HUES6 (cell line): ENCODE data around the gene ZNF366.

Experiments
- H3K27ac ChIP-seq: 2 replicates; pipeline ENCODE4 v1.7.0; 2013; ENCODE audit warnings: low read depth, mild to moderate bottlenecking, low read length, inconsistent platforms
- H3K27me3 ChIP-seq: 2 replicates; pipeline ENCODE4 v1.6.1; 2013; ENCODE audit warnings: low read length; ENCODE audit not compliant: control insufficient read depth, insufficient read depth
- H3K36me3 ChIP-seq: 2 replicates; pipeline ENCODE4 v1.6.1; 2013; ENCODE audit warnings: low read length; ENCODE audit not compliant: control insufficient read depth, insufficient read depth
- H3K4me1 ChIP-seq: 2 replicates; pipeline ENCODE4 v1.6.1; 2013; ENCODE audit warnings: low read length; ENCODE audit not compliant: control insufficient read depth, insufficient read depth
- H3K4me3 ChIP-seq: 2 replicates; pipeline ENCODE4 v1.5.1; 2013; ENCODE audit warnings: low read depth, low read length
- H3K9ac ChIP-seq: one replicate; pipeline ENCODE4 v1.6.1; 2013; ENCODE audit warnings: mild to moderate bottlenecking, low read length
- H3K9me3 ChIP-seq: 2 replicates; pipeline ENCODE4 v1.6.1; 2013; ENCODE audit warnings: low read depth, low read length; ENCODE audit not compliant: control insufficient read depth, insufficient read depth

Gene ZNF366

GRCh38 chr5:72518001-72518683 is 10.9 kb upstream of the ZNF366 start:
- Histone ChIP-seq H3K27ac (no peak overlapping the region), H3K9ac (no peak overlapping the region), H3K27me3 (no peaks in the 10 kb centered on the region), H3K4me1 (peaks cover 5% of the 10 kb centered on the region; the same call in 1 of the 2 replicates), H3K4me3 (no peak overlapping the region), H3K36me3 (no peaks in the 10 kb centered on the region), H3K9me3 (peaks cover 3% of the 10 kb centered on the region; the same call in 1 of the 2 replicates)

GRCh38 chr5:72516916-72517315 is 9.7 kb upstream of the ZNF366 start:
- Histone ChIP-seq H3K4me1 (peaks cover 5% of the 10 kb centered on the region; the same call in 1 of the 2 replicates), H3K27ac (no peak overlapping the region), H3K9me3 (no peaks in the 10 kb centered on the region), H3K36me3 (no peaks in the 10 kb centered on the region), H3K27me3 (no peaks in the 10 kb centered on the region), H3K9ac (no peak overlapping the region), H3K4me3 (no peak overlapping the region)

GRCh38 chr5:72515211-72515610 is 8.0 kb upstream of the ZNF366 start:
- Histone ChIP-seq H3K27me3 (no peaks in the 10 kb centered on the region), H3K4me3 (no peak overlapping the region), H3K9me3 (no peaks in the 10 kb centered on the region), H3K4me1 (peaks cover 5% of the 10 kb centered on the region; the same call in 1 of the 2 replicates), H3K27ac (no peak overlapping the region), H3K9ac (no peak overlapping the region), H3K36me3 (no peaks in the 10 kb centered on the region)

- no peak overlapping the region for H3K27ac ChIP-seq
Measured at GRCh38 chr5:72512593-72512860, 5.3 kb upstream of the ZNF366 start.

GRCh38 chr5:72511774-72512592 is 4.8 kb upstream of the ZNF366 start:
- peaks cover 5% of the 10 kb centered on the region; the same call in 1 of the 2 replicates for H3K4me1 ChIP-seq
- H3K36me3 ChIP-seq = no peaks in the 10 kb centered on the region
- H3K9ac ChIP-seq = no peak overlapping the region
- H3K27ac ChIP-seq = no peak overlapping the region
- H3K9me3 ChIP-seq = no peaks in the 10 kb centered on the region
- no peaks in the 10 kb centered on the region for H3K27me3 ChIP-seq
- H3K4me3 ChIP-seq = no peak overlapping the region

More at GRCh38 chr5:72512593-72512860, 5.3 kb upstream of the ZNF366 start:
- no peaks in the 10 kb centered on the region for H3K9me3 ChIP-seq
- peaks cover 5% of the 10 kb centered on the region; the same call in 1 of the 2 replicates for H3K4me1 ChIP-seq
- no peak overlapping the region for H3K9ac ChIP-seq
- H3K27me3 ChIP-seq = no peaks in the 10 kb centered on the region
- H3K36me3 ChIP-seq = no peaks in the 10 kb centered on the region
- H3K4me3 ChIP-seq = no peak overlapping the region

GRCh38 chr5:72511366-72511765 is 4.2 kb upstream of the ZNF366 start:
- Histone ChIP-seq H3K27ac (no peak overlapping the region), H3K27me3 (no peaks in the 10 kb centered on the region), H3K9me3 (no peaks in the 10 kb centered on the region), H3K4me3 (no peak overlapping the region), H3K4me1 (peaks cover 5% of the 10 kb centered on the region; the same call in 1 of the 2 replicates), H3K9ac (no peak overlapping the region), H3K36me3 (no peaks in the 10 kb centered on the region)

- Histone ChIP-seq H3K4me1 (peaks cover 5% of the 10 kb centered on the region; the same call in 1 of the 2 replicates), H3K36me3 (no peaks in the 10 kb centered on the region), H3K27ac (no peak overlapping the region), H3K9ac (no peak overlapping the region), H3K27me3 (no peaks in the 10 kb centered on the region), H3K4me3 (no peak overlapping the region), H3K9me3 (no peaks in the 10 kb centered on the region)
Measured at GRCh38 chr5:72510610-72511181, 3.5 kb upstream of the ZNF366 start.

GRCh38 chr5:72509401-72509800 is 2.2 kb upstream of the ZNF366 start:
- H3K27ac ChIP-seq = no peak overlapping the region
- no peak overlapping the region for H3K4me3 ChIP-seq
- no peaks in the 10 kb centered on the region for H3K27me3 ChIP-seq
- H3K4me1 ChIP-seq = peaks cover 5% of the 10 kb centered on the region; the same call in 1 of the 2 replicates
- no peaks in the 10 kb centered on the region for H3K9me3 ChIP-seq
- H3K36me3 ChIP-seq = no peaks in the 10 kb centered on the region
- no peak overlapping the region for H3K9ac ChIP-seq

- no peak overlapping the region for H3K4me3 ChIP-seq
- H3K9ac ChIP-seq = no peak overlapping the region
- H3K27ac ChIP-seq = no peak overlapping the region
- no peaks in the 10 kb centered on the region for H3K9me3 ChIP-seq
- no peaks in the 10 kb centered on the region for H3K27me3 ChIP-seq
- H3K36me3 ChIP-seq = no peaks in the 10 kb centered on the region
- H3K4me1 ChIP-seq = peaks cover 6% of the 10 kb centered on the region
Measured at GRCh38 chr5:72508241-72509170, 1.3 kb upstream of the ZNF366 start.

- no peaks in the 10 kb centered on the region for H3K36me3 ChIP-seq
- no peak overlapping the region for H3K4me3 ChIP-seq
- H3K4me1 ChIP-seq = peaks cover 6% of the 10 kb centered on the region
- no peak overlapping the region for H3K27ac ChIP-seq
- no peaks in the 10 kb centered on the region for H3K27me3 ChIP-seq
- H3K9me3 ChIP-seq = no peaks in the 10 kb centered on the region
- no peak overlapping the region for H3K9ac ChIP-seq
Measured at GRCh38 chr5:72507907-72508238, 663 bp upstream of the ZNF366 start.
